ENCODE data around the gene MASP2. TPM values are rescaled to one million over a fixed set of nuclear protein-coding genes. Genes with fewer than 3 reads are reported as not detected.
A peak's percentile ranks its signal among the peaks of the same experiment; 100 is the strongest.
"Not testable (repeated sequence)": the region's sequence is repeated elsewhere in the genome, so short reads cannot be mapped to it uniquely, and the experiment has no call there.

MASP2 gene
- total and polyA plus RNA-seq, 11 donors, result not detected

DNA sequence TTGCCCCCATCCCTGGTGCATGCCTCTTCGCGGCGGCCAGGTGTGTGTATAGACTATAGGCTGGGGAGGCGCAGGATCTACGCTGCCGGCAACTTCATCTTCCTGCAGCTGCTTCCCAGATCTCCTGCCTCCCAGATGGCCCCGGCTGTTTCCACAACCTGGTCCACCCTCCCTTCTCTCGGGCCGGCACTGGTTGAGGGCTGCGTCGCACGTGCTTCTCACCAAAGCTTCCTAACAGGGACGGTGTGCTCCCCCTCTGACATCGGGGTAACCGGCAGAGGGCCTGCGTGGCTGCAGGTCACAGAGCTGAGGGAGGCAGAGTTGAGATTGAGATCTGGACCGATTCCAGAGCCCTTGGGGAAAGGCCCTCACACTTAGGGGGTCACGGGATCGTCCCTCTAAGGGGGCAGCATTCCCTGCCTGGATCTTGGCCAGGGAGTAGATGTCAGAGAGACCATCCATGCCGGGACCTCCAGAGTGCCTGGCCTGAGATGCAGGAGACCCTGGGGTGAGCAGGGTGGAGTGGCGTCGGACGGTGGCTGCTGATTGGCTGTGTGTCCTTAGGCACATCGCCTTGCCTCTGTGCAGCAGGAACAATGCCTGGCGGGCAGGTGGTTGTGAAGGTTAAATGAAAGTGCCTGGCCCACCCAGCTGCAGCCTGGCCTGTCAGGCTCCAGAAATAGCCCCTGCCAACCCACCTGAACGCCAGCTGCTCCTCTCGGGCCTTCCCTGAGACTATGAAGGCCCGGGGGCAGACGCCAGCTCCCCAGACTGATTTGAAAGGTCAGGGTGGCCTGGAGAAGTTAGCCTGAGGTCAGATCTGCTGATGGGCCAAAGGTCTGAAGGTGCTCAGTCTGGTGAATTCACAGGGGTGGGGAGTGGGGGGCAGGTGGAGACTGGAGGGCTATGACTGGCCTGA, 6.1 kb upstream of the MASP2 start:
- no peak for TF ChIP-seq POLR2A (IDR thresholded peaks at IDR 0.05)
- TF ChIP-seq, protein P1, sequence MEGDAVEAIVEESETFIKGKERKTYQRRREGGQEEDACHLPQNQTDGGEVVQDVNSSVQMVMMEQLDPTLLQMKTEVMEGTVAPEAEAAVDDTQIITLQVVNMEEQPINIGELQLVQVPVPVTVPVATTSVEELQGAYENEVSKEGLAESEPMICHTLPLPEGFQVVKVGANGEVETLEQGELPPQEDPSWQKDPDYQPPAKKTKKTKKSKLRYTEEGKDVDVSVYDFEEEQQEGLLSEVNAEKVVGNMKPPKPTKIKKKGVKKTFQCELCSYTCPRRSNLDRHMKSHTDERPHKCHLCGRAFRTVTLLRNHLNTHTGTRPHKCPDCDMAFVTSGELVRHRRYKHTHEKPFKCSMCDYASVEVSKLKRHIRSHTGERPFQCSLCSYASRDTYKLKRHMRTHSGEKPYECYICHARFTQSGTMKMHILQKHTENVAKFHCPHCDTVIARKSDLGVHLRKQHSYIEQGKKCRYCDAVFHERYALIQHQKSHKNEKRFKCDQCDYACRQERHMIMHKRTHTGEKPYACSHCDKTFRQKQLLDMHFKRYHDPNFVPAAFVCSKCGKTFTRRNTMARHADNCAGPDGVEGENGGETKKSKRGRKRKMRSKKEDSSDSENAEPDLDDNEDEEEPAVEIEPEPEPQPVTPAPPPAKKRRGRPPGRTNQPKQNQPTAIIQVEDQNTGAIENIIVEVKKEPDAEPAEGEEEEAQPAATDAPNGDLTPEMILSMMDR (IDR thresholded peaks at IDR 0.05), result no peak
- no peak for DNase-seq
- peaks cover 0 to 8% (median 0%) of the 10 kb centered on the region in 12 donors for H3K4me1 ChIP-seq
- peaks cover 0 to 39% (median 25%) of the 10 kb centered on the region in 9 donors for H3K36me3 ChIP-seq
- WGBS, 4 donors, result 25 to 41% (median 29%) methylated on average over 14 to 29 of the region's 29 CpGs
- H3K9me3 ChIP-seq, result no peaks in the 10 kb centered on the region
- no peak overlapping the region for H3K4me3 ChIP-seq
- no peak overlapping the region for H3K27ac ChIP-seq
- ATAC-seq, result peak in 3 of 4 donors; percentile 28 to 48 (median 33)
- intact Hi-C loops (cut with DNase I), result no loop called here
- peaks cover 0 to 5% (median 0%) of the 10 kb centered on the region in 9 donors for H3K27me3 ChIP-seq

DNA sequence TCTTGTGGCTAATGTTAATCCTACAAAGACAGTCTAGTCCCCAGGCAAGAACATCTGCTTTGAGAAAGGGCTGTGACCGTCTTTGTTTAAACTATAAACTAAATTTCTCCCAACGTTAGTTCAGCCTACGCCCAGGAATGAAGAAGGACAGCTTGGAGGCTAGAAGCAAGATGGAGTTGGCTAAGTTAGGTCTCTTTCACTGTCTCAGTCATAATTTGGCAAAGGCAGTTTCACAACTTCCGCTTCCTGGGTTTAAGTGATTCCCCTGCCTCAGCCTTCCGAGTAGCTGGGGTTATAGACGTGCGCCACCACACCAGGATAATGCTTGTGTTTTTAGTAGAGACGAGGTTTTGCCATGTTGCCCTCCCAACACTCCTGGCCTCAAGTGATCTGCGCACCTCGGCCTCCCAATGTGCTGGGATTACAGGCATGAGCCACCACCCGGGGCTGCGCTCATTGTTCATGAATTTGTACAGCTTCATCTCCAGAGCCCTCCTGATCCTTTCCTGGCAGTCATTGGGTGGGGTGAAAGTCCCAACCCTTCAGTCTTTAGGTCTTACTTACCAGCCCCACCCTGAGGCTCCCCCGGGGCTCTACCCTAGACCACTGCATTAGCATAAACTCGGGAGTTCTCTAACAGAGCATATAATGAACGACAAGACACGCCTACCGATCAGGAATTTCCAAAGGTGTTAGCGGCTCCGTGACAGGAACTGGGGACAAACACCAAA, 4.9 kb upstream of the MASP2 start:
- Histone ChIP-seq H3K4me1 (peaks cover 0 to 8% (median 0%) of the 10 kb centered on the region in 12 donors), H3K9me3 (no peaks in the 10 kb centered on the region), H3K4me3 (no peak overlapping the region), H3K36me3 (peaks cover 0 to 28% (median 19%) of the 10 kb centered on the region in 9 donors), H3K27me3 (peaks cover 0 to 5% (median 0%) of the 10 kb centered on the region in 9 donors), H3K27ac (no peak overlapping the region)
- intact Hi-C loops (cut with DNase I), result no loop called here
- no peak for DNase-seq
- no peak for ATAC-seq
- 52 to 64% (median 59%) methylated on average over 19 of the region's 19 CpGs for WGBS, 4 donors
- TF ChIP-seq, protein P1 (IDR thresholded peaks at IDR 0.05), result no peak
- TF ChIP-seq POLR2A (IDR thresholded peaks at IDR 0.05), result no peak

DNA sequence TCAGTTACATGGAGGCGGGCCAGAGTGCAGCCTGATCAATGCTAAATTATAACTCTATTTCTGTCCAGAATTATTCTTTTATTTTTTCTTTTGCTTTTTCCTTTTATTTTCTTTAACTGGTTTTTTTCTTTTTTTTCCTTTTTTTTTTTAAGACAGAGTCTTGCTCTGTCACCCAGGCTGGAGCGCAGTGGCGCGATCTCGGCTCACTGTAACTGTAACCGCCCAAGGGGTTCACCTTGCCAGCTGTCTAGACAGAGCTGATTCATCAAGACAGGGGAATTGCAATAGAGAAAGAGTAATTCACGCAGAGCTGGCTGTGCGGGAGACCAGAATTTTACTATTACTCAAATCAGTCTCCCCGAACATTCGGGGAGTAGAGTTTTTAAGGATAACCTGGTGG, 4.1 kb upstream of the MASP2 start:
- H3K9me3 ChIP-seq; H3K4me3 ChIP-seq; intact Hi-C loops (cut with DNase I); H3K27me3 ChIP-seq; H3K4me1 ChIP-seq; ATAC-seq; H3K27ac ChIP-seq; DNase-seq: not testable (repeated sequence)
- H3K36me3 ChIP-seq, result peaks cover 0 to 19% (median 11%) of the 10 kb centered on the region in 9 donors
- WGBS, 4 donors, result 92 to 97% (median 93%) methylated on average over 10 of the region's 10 CpGs

DNA sequence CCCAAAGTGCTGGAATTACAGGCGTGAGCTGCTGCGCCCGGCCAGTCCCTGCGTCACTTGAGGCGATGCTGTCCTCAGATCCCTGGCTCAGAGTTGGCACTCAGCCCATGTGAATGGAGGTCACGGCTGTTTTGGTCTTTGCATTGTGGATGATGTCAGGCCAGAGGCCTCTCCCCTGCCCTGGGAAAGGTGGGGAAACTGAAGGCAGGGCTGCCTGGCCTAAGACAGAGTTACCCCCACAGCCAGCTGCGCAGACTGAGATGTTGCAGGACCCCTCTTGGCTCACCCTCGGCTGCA, 821 bp downstream of the MASP2 start:
- intact Hi-C loops (cut with DNase I), result loop anchor here in 1 of 10 donors (10.0 kb wide), 1 partner anchor 679 kb away; no protein-coding TSS in a partner anchor
- no peaks in the 10 kb centered on the region for H3K9me3 ChIP-seq
- ATAC-seq (peak in 2 of 4 donors; percentile 12 to 41), DNase-seq (no peak)
- no peaks in the 10 kb centered on the region for H3K4me1 ChIP-seq
- no peaks in the 10 kb centered on the region for H3K27me3 ChIP-seq
- TF ChIP-seq POLR2A (IDR thresholded peaks at IDR 0.05), result no peak
- TF ChIP-seq, protein P1 (IDR thresholded peaks at IDR 0.05), result no peak
- H3K4me3 ChIP-seq, result no peak overlapping the region
- no peaks in the 10 kb centered on the region for H3K36me3 ChIP-seq
- 65 to 81% (median 77%) methylated on average over 8 of the region's 8 CpGs for WGBS, 4 donors
- no peak overlapping the region for H3K27ac ChIP-seq
